H4 (cell line): ENCODE measurements around the gene CYP2U1. TPM values are rescaled to one million over a fixed set of nuclear protein-coding genes. Genes with fewer than 3 reads are reported as not detected.

Source experiments
- DNase-seq: peaks from one replicate; pipeline ENCODE4 v3.0.0-alpha.2; 2015; ENCODE audit warnings: low spot score
- total RNA-seq: library from RNA; depleted of rRNA; stranded (reverse); fragments of >200 nt; shearing (Covaris generic); gene quantifications from 2 replicates; pipeline ENCODE4 v1.2.3, GENCODE V29; 2014; rRNA removed

The CYP2U1 gene
- total RNA-seq, 1 experiment from 2014 or later, result 8.5 TPM

DNA sequence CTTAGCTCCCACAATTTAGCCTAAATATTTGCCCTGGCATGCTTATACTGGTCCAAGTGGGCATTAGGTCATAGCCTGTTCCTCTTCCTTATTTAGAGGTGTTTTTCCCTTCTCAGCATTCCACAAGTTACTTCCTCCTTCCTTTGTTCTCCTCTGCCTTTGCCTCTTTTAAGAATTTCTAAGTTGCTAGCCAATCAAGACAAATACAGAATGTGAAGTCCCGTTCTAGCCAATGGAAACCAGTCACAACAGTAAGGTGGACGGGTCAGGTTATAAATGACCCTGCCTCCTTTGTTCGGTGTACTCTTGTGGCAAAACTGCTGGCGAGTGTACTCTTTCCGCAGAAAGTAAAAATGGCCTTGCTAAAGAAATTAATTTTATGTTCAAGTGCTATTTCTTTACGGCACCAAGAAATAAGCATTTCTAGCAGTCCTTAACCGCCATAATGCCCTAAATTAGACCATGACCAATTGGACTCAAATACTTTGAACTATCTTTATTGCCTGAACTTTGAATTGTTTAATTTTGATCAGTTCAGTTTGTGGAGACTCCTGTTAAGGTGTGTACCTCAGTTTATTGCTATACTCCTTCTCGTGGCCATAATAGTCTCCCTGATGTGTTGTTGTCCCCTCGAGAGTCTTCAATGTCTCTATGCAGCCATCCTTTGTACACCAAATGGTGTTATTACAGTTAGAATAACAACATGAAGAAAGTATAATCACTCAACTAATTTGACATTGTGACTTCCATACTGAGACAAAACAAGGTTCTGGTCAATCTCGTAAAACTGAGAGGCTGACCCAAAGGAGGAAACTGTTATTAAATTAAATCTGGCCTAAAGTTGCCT is 56.8 kb downstream of the CYP2U1 start:
- no peak for DNase-seq

DNA sequence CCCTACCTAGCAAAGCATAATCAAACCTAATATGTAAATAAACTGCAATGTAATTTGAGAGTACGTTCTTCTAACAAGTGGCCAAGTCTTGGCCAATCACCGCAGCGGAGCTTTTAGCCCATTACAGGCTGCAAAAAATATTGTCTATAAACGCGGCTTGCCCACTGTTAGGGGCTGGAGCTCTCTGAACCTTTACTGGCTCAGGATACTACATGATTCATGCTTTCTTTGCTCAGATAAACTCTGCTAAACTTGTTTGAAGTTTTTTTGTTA is 57.4 kb downstream of the CYP2U1 start:
- DNase-seq, result no peak

GRCh38 chr4:107989162-107989536 is 57.8 kb downstream of the CYP2U1 start:
- DNase-seq, result no peak

GRCh38 chr4:107989537-107990386 is 58.4 kb downstream of the CYP2U1 start, which contains the start of gene HADH:
Gene HADH, plus strand, starts transcription at chr4:107989889. Its CDS starts 44 bp downstream, at chr4:107989933.
- DNase-seq, result peak; percentile 87

DNA sequence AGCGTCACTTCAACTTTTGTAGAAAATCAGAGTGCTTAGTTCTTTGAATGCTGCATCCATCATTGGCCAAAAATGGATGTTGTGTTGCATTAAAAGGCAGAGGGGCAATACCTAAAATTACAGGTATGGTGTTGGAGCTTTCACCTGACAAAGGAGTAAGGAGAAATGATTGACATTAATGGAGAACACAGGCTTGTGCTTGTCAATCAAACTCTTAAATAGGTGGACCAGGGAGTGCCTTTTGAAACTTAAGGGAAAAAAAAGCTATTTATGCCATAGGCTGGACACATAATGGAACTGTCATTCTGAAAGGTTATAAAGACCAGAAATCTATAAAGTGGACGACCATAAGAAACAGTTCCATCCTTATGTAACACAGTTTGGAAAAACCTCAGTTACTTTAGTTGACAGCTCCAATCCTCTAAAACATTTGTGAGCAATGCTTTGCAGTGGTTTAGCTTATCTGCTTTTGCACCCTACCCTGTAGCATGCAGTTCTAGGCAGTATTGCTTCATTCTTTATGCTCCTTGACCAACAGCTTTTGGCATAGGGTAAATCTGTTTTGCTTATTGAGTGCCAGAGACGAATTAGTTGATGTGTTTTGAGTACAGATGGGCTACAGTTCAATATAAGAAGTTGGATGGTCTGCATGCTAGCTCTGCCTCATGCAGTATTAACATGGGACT is 60.7 kb downstream of the CYP2U1 start:
- DNase-seq, result no peak

DNA sequence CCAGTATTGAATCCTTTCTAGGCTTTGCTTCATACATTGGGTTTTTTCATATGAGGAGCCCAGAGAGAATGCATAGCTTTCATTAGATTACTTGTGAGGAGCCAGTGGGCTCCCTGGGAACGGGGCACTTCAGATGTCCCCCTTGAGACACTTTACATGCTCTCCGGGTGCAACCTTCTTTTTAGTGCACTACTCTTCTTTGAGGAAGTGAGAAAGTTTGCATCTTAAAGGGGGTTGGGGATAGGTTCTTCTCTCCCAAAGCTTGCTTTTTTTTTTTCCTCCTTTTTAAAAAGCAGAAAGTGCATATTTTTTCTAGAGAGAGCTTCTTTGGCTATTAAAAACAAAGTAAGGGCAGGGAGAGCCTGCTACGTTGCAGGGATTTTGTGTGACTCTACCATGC is 62.6 kb downstream of the CYP2U1 start:
- no peak for DNase-seq

DNA sequence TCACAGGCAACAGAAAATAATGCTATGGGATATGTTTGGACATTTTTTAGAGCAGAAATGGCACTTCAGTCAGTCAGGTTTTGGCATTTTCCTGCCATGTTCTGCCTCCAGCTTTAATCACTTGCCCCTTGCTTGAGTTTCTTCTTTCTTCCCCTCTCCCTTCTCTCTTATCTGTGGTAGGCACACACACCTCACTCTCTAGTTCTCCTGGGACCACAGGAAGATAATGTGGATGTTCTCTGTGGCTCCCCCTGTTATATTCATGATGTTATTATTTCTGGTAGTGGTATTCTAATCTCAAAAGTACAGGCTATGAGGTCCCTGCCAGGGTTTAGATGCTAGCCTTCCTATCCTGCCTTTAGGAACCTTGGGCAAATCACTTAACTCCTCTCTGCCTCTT is 63.5 kb downstream of the CYP2U1 start:
- no peak for DNase-seq

DNA sequence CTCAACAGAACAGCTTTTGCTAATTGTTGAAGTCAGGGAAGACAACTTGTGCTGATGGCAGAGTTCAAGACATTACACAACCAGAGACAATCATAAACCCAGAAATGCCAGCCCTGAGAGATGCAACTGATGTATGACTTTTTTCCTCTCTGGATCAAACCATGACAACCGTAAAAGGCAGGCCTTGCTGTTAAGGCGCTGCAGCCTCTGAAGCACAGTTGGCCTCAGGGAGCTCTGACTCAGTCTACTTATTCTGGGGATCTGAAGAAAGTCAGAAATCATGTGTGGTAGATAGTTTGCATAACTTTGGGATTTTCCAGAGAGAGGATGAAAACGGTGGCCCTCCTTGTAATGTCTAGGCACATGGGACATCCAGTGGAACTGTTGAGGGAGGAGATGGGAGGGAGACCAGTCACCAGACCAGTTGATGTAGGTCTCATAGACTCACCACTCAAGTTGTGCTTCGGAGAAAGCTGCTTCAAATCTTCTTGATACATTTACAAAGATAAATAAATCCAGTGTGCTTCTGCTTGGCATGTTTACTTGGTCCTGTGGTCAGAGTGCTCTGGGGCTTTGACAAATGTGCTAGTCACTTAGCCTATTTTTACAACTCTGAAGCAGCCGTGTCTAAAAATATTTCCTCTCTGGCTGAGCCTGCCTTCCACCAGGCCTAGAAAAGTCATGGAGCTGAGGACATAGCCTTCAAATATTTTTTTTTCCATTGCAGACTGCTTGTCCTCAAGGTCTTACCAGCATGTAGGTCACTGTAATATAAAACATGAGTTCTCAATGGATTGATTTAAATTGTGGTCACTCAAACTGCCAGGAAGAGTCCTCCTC is 65.8 kb downstream of the CYP2U1 start:
- DNase-seq, result peak; percentile 30

DNA sequence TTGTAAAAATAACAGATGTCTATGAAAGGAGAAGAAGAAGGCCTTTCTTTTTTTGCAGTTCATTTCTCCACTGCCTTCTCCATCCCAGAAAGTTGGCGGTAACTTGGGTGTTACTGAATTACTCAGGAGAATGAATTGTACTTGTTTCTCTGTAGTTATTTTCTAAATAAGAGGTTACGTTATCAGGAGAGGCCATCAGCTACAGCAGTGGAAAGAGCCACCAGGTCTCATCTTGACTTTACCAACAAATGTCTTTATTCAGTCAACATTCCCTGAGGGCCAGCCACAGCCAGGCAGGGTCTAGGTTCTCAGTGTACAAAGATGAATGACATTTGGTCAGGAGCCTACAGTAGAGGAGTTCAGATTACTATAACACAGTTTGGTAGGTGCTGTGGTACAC is 66.4 kb downstream of the CYP2U1 start:
- DNase-seq, result no peak

- no peak for DNase-seq
These were observed 68.7 kb downstream of the CYP2U1 start for GRCh38 chr4:107999932-108000539.

- no peak for DNase-seq
These were observed 70.3 kb downstream of the CYP2U1 start for GRCh38 chr4:108001540-108002135.

Other genes starting within 250 kb of the CYP2U1 start
- 34.3 and 46.9 TPM in 2 replicates for gene PAPSS1, start 211.3 kb upstream of the CYP2U1 start, total RNA-seq
- 26.8 and 51.1 TPM in 2 replicates for gene SGMS2, start 106.6 kb upstream of the CYP2U1 start, total RNA-seq
- gene HADH, start 58.3 kb downstream of the CYP2U1 start, total RNA-seq, result 12.4 and 15.1 TPM in 2 replicates
- 33.0 and 37.2 TPM in 2 replicates for gene LEF1, start 237.4 kb downstream of the CYP2U1 start, total RNA-seq